Measurements from ENCODE around the gene CNST.

Gene CNST

GRCh38 chr1:246617156-246617555 lies 50.9 kb downstream of the CNST start:
- Histone ChIP-seq H3K4me3 (ENCODE audit: low read length) (no peak overlapping the region), H3K4me2 (ENCODE audit: low read length) (no peak overlapping the region), H3K4me1 (ENCODE audit: low read length) (no peaks in the 10 kb centered on the region), H3K27ac (ENCODE audit: low read length) (no peak overlapping the region), H3K27me3 (ENCODE audit: low read depth, low read length) (no peaks in the 10 kb centered on the region), H3K79me2 (ENCODE audit: low read length) (peaks cover 4% of the 10 kb centered on the region; the same call in 1 of the 2 replicates), H3K9me3 (ENCODE audit: insufficient read depth, low read length) (no peaks in the 10 kb centered on the region), H2AFZ (ENCODE audit: low read depth, low read length) (no peak overlapping the region), H3K36me3 (replicated peaks; ENCODE audit: low read depth, low read length) (peaks cover 7% of the 10 kb centered on the region), H4K20me1 (ENCODE audit: insufficient read depth, low read length) (peaks cover 5% of the 10 kb centered on the region), H3K9ac (ENCODE audit: low read length) (no peak overlapping the region)
- TF ChIP-seq CTCF (IDR thresholded peaks at IDR 0.05; ENCODE audit: low read depth, low read length) (no peak), EZH2phosphoT487 (IDR thresholded peaks at IDR 0.05; ENCODE audit: low read depth) (no peak)

GRCh38 chr1:246617768-246618167 lies 51.5 kb downstream of the CNST start:
- Histone ChIP-seq H3K36me3 (replicated peaks; ENCODE audit: low read depth, low read length) (peaks cover 9% of the 10 kb centered on the region), H3K79me2 (ENCODE audit: low read length) (peaks cover 3% of the 10 kb centered on the region; the same call in 1 of the 2 replicates), H3K9me3 (ENCODE audit: insufficient read depth, low read length) (no peaks in the 10 kb centered on the region), H4K20me1 (ENCODE audit: insufficient read depth, low read length) (peaks cover 4% of the 10 kb centered on the region), H3K4me1 (ENCODE audit: low read length) (no peaks in the 10 kb centered on the region), H3K27ac (ENCODE audit: low read length) (no peak overlapping the region), H3K27me3 (ENCODE audit: low read depth, low read length) (no peaks in the 10 kb centered on the region), H3K4me3 (ENCODE audit: low read length) (no peak overlapping the region), H3K9ac (ENCODE audit: low read length) (no peak overlapping the region), H2AFZ (ENCODE audit: low read depth, low read length) (no peak overlapping the region), H3K4me2 (ENCODE audit: low read length) (no peak overlapping the region)
- TF ChIP-seq EZH2phosphoT487 (IDR thresholded peaks at IDR 0.05; ENCODE audit: low read depth) (no peak), CTCF (IDR thresholded peaks at IDR 0.05; ENCODE audit: low read depth, low read length) (no peak)

- Histone ChIP-seq H3K9me3 (ENCODE audit: insufficient read depth, low read length) (no peaks in the 10 kb centered on the region), H3K27me3 (ENCODE audit: low read depth, low read length) (no peaks in the 10 kb centered on the region), H3K4me2 (ENCODE audit: low read length) (no peak overlapping the region), H2AFZ (ENCODE audit: low read depth, low read length) (no peak overlapping the region), H3K36me3 (replicated peaks; ENCODE audit: low read depth, low read length) (peaks cover 9% of the 10 kb centered on the region), H4K20me1 (ENCODE audit: insufficient read depth, low read length) (no peaks in the 10 kb centered on the region), H3K27ac (ENCODE audit: low read length) (no peak overlapping the region), H3K4me1 (ENCODE audit: low read length) (no peaks in the 10 kb centered on the region), H3K79me2 (ENCODE audit: low read length) (peaks cover 3% of the 10 kb centered on the region; the same call in 1 of the 2 replicates), H3K4me3 (ENCODE audit: low read length) (no peak overlapping the region), H3K9ac (ENCODE audit: low read length) (no peak overlapping the region)
- TF ChIP-seq EZH2phosphoT487 (IDR thresholded peaks at IDR 0.05; ENCODE audit: low read depth) (no peak), CTCF (IDR thresholded peaks at IDR 0.05; ENCODE audit: low read depth, low read length) (no peak)
These were observed 52.1 kb downstream of the CNST start for GRCh38 chr1:246618240-246618808.

- H3K4me3 ChIP-seq (ENCODE audit: low read length) = no peak overlapping the region
- no peaks in the 10 kb centered on the region for H3K4me1 ChIP-seq (ENCODE audit: low read length)
- H3K79me2 ChIP-seq (ENCODE audit: low read length) = no peaks in the 10 kb centered on the region
- no peaks in the 10 kb centered on the region for H4K20me1 ChIP-seq (ENCODE audit: insufficient read depth, low read length)
- TF ChIP-seq EZH2phosphoT487 (IDR thresholded peaks at IDR 0.05; ENCODE audit: low read depth) (no peak), CTCF (IDR thresholded peaks at IDR 0.05; ENCODE audit: low read depth, low read length) (no peak)
- H3K27ac ChIP-seq (ENCODE audit: low read length) = no peak overlapping the region
- H3K4me2 ChIP-seq (ENCODE audit: low read length) = no peak overlapping the region
- H3K9me3 ChIP-seq (ENCODE audit: insufficient read depth, low read length) = no peaks in the 10 kb centered on the region
- H3K9ac ChIP-seq (ENCODE audit: low read length) = no peak overlapping the region
- peaks cover 12% of the 10 kb centered on the region for H3K36me3 ChIP-seq (replicated peaks; ENCODE audit: low read depth, low read length)
- H3K27me3 ChIP-seq (ENCODE audit: low read depth, low read length) = no peaks in the 10 kb centered on the region
- no peak overlapping the region for H2AFZ ChIP-seq (ENCODE audit: low read depth, low read length)
These were observed 55.9 kb downstream of the CNST start for GRCh38 chr1:246622035-246622652.
